IMR-90 (cell line): ENCODE results near the gene CEP85. TPM values are rescaled to one million over a fixed set of nuclear protein-coding genes. Genes with fewer than 3 reads are reported as not detected.
A peak's percentile ranks its signal among the peaks of the same experiment; 100 is the strongest.

Source experiments
- ATAC-seq: fragments of 200-7000 bp; cut with Tn5 transposase; 2 replicates; pipeline ENCODE4 v1.9.1; 2020; ENCODE audit warnings: low read depth, mild to moderate bottlenecking, moderate library complexity
- BruUV-seq: library from RNA; stranded (reverse); fragments of 400-500 nt; replicated peaks from 2 replicates; lab custom pipeline; 2021; lab: Mats Ljungman, UMichigan
- CTCF ChIA-PET: fragments of 300-600 bp; formaldehyde crosslinking; extraction: SDS; loops from one replicate; lab custom pipeline; 2021; ENCODE audit warnings: antibody characterized with exemption; lab: Yijun Ruan, JAX
- POLR2A ChIA-PET: fragments of 300-600 bp; sonication (Branson Sonifier 250); formaldehyde crosslinking; loops from one replicate; lab custom pipeline; 2022; ENCODE audit warnings: antibody characterized with exemption; ENCODE audit not compliant: unreplicated experiment; lab: Charles Lee
- DNase-seq: peaks from one replicate; pipeline ENCODE4 v3.0.0; 2013
- H2AFZ ChIP-seq: replicated peaks from 2 replicates; pipeline ENCODE3; 2013; ENCODE audit warnings: low read length, mild to moderate bottlenecking; ENCODE audit not compliant: poor library complexity
- H2AK5ac ChIP-seq: 2 replicates; pipeline ENCODE4 v1.6.1; 2013; ENCODE audit warnings: low read depth, low read length, inconsistent platforms
- H2AK9ac ChIP-seq: replicated peaks from 2 replicates; pipeline ENCODE3; 2013; ENCODE audit warnings: mild to moderate bottlenecking, low read depth, low read length, moderate library complexity; ENCODE audit not compliant: poor library complexity
- H2BK120ac ChIP-seq: 2 replicates; pipeline ENCODE4 v1.6.1; 2013; ENCODE audit warnings: low read depth, low read length, inconsistent platforms
- H2BK15ac ChIP-seq: 3 replicates; pipeline ENCODE4 v1.6.1; 2013; ENCODE audit warnings: low read depth, low read length, inconsistent platforms
- H2BK20ac ChIP-seq: 2 replicates; pipeline ENCODE4 v1.6.1; 2013; ENCODE audit warnings: low read depth, mild to moderate bottlenecking, inconsistent platforms, low read length, moderate library complexity
- H2BK5ac ChIP-seq: 2 replicates; pipeline ENCODE4 v1.6.1; 2013; ENCODE audit warnings: mild to moderate bottlenecking, low read depth, low read length, inconsistent platforms; ENCODE audit not compliant: poor library complexity, severe bottlenecking
- H3K14ac ChIP-seq: replicated peaks from 2 replicates; pipeline ENCODE4 v1.6.1; 2013; ENCODE audit warnings: low read depth, low read length, inconsistent platforms
- H3K18ac ChIP-seq: 2 replicates; pipeline ENCODE4 v1.6.1; 2013; ENCODE audit warnings: low read depth, low read length, control low read depth
- H3K23ac ChIP-seq: 2 replicates; pipeline ENCODE4 v1.6.1; 2013; ENCODE audit warnings: low read depth, low read length, inconsistent platforms
- H3K27ac ChIP-seq: 2 replicates; pipeline ENCODE4 v1.5.1; 2013; ENCODE audit warnings: mild to moderate bottlenecking, control low read depth, low read length; ENCODE audit not compliant: insufficient read depth
- H3K27me3 ChIP-seq: 2 replicates; pipeline ENCODE4 v1.6.1; 2013; ENCODE audit warnings: low read length; ENCODE audit not compliant: control insufficient read depth, insufficient read depth
- H3K36me3 ChIP-seq: 2 replicates; pipeline ENCODE4 v1.6.1; 2013; ENCODE audit warnings: low read length, mixed read lengths; ENCODE audit not compliant: control insufficient read depth, insufficient read depth
- H3K4ac ChIP-seq: 2 replicates; pipeline ENCODE4 v1.6.1; 2013; ENCODE audit warnings: low read depth, low read length, inconsistent platforms
- H3K4me1 ChIP-seq: 2 replicates; pipeline ENCODE4 v1.6.1; 2013; ENCODE audit warnings: low read length, mixed read lengths; ENCODE audit not compliant: control insufficient read depth, insufficient read depth
- H3K4me2 ChIP-seq: 2 replicates; pipeline ENCODE4 v1.6.1; 2013; ENCODE audit warnings: low read depth, mild to moderate bottlenecking, control low read depth, low read length, moderate library complexity
- H3K4me3 ChIP-seq: 2 replicates; pipeline ENCODE4 v1.5.1; 2013; ENCODE audit warnings: low read depth, mild to moderate bottlenecking, control low read depth, low read length, moderate library complexity; ENCODE audit not compliant: insufficient read depth
- H3K56ac ChIP-seq: 2 replicates; pipeline ENCODE4 v1.6.1; 2013; ENCODE audit warnings: low read length, inconsistent platforms; ENCODE audit not compliant: insufficient read depth; ENCODE audit errors: extremely low read depth
- H3K79me1 ChIP-seq, 2 experiments: 2 replicates each; pipeline ENCODE4 v1.6.1; 2013; ENCODE audit warnings: low read length in 2 of 2, inconsistent platforms in 1 of 2, low read depth in 1 of 2
- H3K9ac ChIP-seq: 2 replicates; pipeline ENCODE4 v1.6.1; 2013; ENCODE audit warnings: low read depth, low read length, control low read depth
- H3K9me1 ChIP-seq: 2 replicates; pipeline ENCODE4 v1.6.1; 2013; ENCODE audit warnings: low read length, inconsistent platforms; ENCODE audit not compliant: insufficient read depth
- H3K9me3 ChIP-seq: 2 replicates; pipeline ENCODE4 v1.6.1; 2013; ENCODE audit warnings: low read length; ENCODE audit not compliant: control insufficient read depth, insufficient read depth
- H4K20me1 ChIP-seq: 2 replicates; pipeline ENCODE4 v1.6.1; 2013; ENCODE audit warnings: low read length, inconsistent platforms; ENCODE audit not compliant: insufficient read depth
- H4K5ac ChIP-seq: 2 replicates; pipeline ENCODE4 v1.6.1; 2013; ENCODE audit warnings: mild to moderate bottlenecking, low read depth, low read length, control low read depth
- H4K8ac ChIP-seq, 2 experiments: 2 replicates each; pipeline ENCODE4 v1.6.1; 2013; ENCODE audit warnings: low read depth in 2 of 2, low read length in 2 of 2, control low read depth in 1 of 2, inconsistent platforms in 1 of 2
- H4K91ac ChIP-seq: 2 replicates; pipeline ENCODE4 v1.6.1; 2013; ENCODE audit warnings: low read depth, low read length, inconsistent platforms; ENCODE audit not compliant: insufficient read depth
- FOS ChIP-seq: fragments of 150-350 bp; IDR thresholded peaks from 2 replicates; pipeline ENCODE4 v1.6.1; 2016; ENCODE audit warnings: low read depth, low read length
- MAZ ChIP-seq: IDR thresholded peaks from 2 replicates; pipeline ENCODE4 v1.6.1; 2012; ENCODE audit warnings: low read depth, mild to moderate bottlenecking, low read length, improper control_type of control experiment, moderate library complexity, borderline replicate concordance
- MXI1 ChIP-seq: IDR thresholded peaks from 2 replicates; pipeline ENCODE4 v1.6.1; 2012; ENCODE audit warnings: low read depth, mild to moderate bottlenecking, low read length, moderate library complexity, borderline replicate concordance
- RFX5 ChIP-seq: IDR thresholded peaks from 2 replicates; pipeline ENCODE4 v1.8.0; 2012; ENCODE audit warnings: low read depth, mild to moderate bottlenecking, low read length, moderate library complexity
- WGBS, 2 experiments: methylation state at CpG; one replicate each; pipeline versions ENCODE4 v1.1.5 to v1.1.7; 2013; ENCODE audit warnings: missing lambda C conversion rate in 2 of 2; ENCODE audit not compliant: insufficient read length in 1 of 2; ENCODE audit errors: extremely low coverage in 2 of 2; 5-methylcytosine and 5-hydroxymethylcytosine counted together
- dilution Hi-C: fragments of 300-500 bp; cut with HindIII; formaldehyde crosslinking; loops from one replicate; pipeline ENCODE4 v1.14.3; 2018; ENCODE audit warnings: low sequenced_read_pairs; ENCODE audit not compliant: unreplicated experiment
- in situ Hi-C: fragments of 300-500 bp; cut with MboI; formaldehyde crosslinking; loops from 3 replicates; pipeline ENCODE4 v1.14.3; 2019; ENCODE audit warnings: low sequenced_read_pairs, inconsistent platforms, mixed read lengths
- intact Hi-C: fragments of 100-400 bp; cut with micrococcal nuclease; formaldehyde crosslinking; loops from 2 replicates; pipeline ENCODE4 v1.10.0; 2022
- polyA plus RNA-seq, 3 experiments: library from polyadenylated mRNA; depleted of rRNA; stranded (reverse); fragments of >200 nt; gene quantifications; 2 replicates each; pipeline ENCODE4 v1.2.3, GENCODE V29; 2012; ENCODE audit warnings: low replicate concordance in 1 of 3
- total RNA-seq: library from RNA; depleted of rRNA; stranded (reverse); fragments of >200 nt; gene quantifications from 2 replicates; pipeline ENCODE4 v1.2.3, GENCODE V29; 2012

The CEP85 gene
- total and polyA plus RNA-seq, 2 of the 4 experiments (the other 2 are of a cell fraction), result 11.5 to 11.8 TPM

DNA sequence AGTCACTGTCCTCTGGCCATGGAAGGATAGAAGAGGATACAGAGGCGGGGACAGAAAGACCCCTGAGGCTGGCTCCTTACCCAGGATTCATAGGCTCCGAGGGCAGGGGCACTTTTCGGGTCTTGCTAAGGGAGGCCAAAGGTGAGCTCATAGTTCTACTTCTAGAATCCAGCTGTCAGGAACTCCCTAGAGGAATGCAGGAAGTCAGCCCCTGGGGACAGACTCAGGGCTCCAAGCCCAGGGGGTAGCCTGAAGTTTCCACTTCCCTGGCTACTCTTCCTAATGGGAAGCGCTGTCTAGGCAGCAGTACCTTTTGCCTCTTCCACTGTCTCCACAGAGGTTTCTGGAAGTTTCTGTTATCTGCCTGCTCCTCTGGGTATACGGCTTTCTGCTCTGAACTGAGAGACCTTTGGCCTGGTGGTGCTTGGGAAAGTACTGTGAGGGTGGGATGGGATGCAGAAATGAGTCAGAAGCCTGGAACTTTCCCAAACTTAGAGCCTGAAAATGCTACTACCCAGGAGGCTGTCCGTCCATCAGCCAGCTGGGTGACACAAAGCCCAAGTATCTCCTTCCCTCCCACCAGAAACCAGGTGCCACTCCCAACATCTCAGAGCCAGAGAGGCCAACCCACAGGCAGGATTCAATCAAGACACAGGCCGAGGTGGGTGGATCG is 68.9 kb downstream of the CEP85 start:
- Histone ChIP-seq H3K9me3 (no peaks in the 10 kb centered on the region), H2BK120ac (peak overlapping the region; percentile 92), H2AFZ (peak overlapping the region; percentile 93), H4K91ac (peak overlapping the region; percentile 87), H3K9me1 (peaks cover 25% of the 10 kb centered on the region), H3K23ac (peak overlapping the region; percentile 89; the same call in 1 of the 2 replicates), H3K79me1 (peaks cover 12 to 48% of the 10 kb centered on the region in 2 experiments; a peak in 3 of 4 replicates), H3K14ac (peak overlapping the region; percentile 81), H3K18ac (peak overlapping the region; percentile 33; the same call in 1 of the 2 replicates), H2AK5ac (peak overlapping the region; percentile 78), H3K27me3 (no peaks in the 10 kb centered on the region), H3K9ac (no peak overlapping the region), H4K8ac (peak overlapping the region; percentile 45 to 91), H3K4me1 (peaks cover 17% of the 10 kb centered on the region), H2BK15ac (peak overlapping the region; percentile 1; the same call in 1 of the 3 replicates), H3K56ac (peak overlapping the region; percentile 5), H3K36me3 (no peaks in the 10 kb centered on the region), H3K4me3 (no peak overlapping the region), H2BK20ac (peak overlapping the region; percentile 82), H4K5ac (peak overlapping the region; percentile 23; the same call in 1 of the 2 replicates), H3K4ac (peak overlapping the region; percentile 86), H2AK9ac (peak overlapping the region; percentile 68), H3K27ac (peak overlapping the region; percentile 42), H2BK5ac (peak overlapping the region; percentile 42), H3K4me2 (0 out of 2 replicates have a peak overlapping the region, but pooled peaks have one; percentile 2), H4K20me1 (no peaks in the 10 kb centered on the region)
- no CpG with 5 or more reads among the region's 8 CpGs for WGBS, 2 experiments
- ChIA-PET POLR2A (no interaction called here), CTCF (no interaction called here)
- DNase-seq, result peak; percentile 88
- peak; percentile 31 for ATAC-seq
- BruUV-seq, result no TSS peak
- TF ChIP-seq MXI1 (no peak), FOS (peak; percentile 54; the same call in 1 of the 2 replicates), MAZ (peak; percentile 19; the same call in 1 of the 2 replicates), RFX5 (no peak)
- dilution Hi-C loops (no loop called here), in situ Hi-C loops (no loop called here), intact Hi-C loops (no loop called here)
